ENCODE results near the gene ZDHHC6.
A peak's percentile ranks its signal among the peaks of the same experiment; 100 is the strongest.
"Not testable (repeated sequence)": the region's sequence is repeated elsewhere in the genome, so short reads cannot be mapped to it uniquely, and the experiment has no call there.

Gene ZDHHC6

DNA sequence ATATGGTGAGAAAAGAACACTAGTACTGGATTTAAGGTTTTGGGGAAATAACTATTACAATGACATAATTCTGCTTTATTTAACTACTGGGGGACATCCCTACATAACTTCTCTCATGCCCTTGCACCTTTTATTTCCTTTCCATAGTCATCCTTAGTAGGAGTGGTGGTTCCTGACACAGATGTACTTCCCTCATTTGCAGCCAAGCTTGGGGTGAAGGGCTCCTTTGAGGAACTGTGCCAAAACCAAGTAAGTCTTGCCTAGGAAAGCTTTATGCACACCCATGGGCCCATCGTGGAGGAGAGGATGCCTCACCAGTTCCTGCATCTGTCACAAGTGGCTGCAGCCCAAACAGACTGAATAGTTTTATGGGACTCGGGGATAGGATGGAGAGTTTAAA lies 20.6 kb downstream of the ZDHHC6 start:
- H3K4me3 Mint-ChIP-seq = no peak overlapping the region
- H3K9me3 Mint-ChIP-seq = no peaks in the 10 kb centered on the region
- H3K4me1 Mint-ChIP-seq (ENCODE audit: low read depth) = no peaks in the 10 kb centered on the region
- H3K27me3 Mint-ChIP-seq = no peaks in the 10 kb centered on the region
- no peak for DNase-seq
- peaks cover 90% of the 10 kb centered on the region for H3K36me3 Mint-ChIP-seq (ENCODE audit: low read depth)
- peak overlapping the region; percentile 72 for H3K27ac Mint-ChIP-seq

DNA sequence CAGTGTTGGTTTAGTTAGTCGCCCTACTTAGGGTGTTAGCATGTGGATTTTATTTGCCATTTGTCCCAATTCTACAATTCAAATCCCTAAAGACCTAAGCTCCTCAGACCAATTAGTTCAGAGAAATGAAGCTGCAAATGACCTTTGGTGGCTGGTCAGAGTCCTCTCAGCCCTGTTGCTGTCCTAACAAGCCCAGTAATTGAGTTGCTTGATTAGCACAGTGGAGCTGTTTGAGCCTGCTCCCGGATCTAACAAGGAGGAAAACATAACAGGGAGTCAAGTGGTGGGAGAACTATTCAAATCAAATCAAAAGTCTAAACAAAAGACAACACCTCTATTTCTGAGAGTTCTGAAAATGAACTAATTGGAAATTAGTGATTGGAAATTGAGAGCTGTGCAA lies 22.1 kb downstream of the ZDHHC6 start:
- no peak for DNase-seq
- no peaks in the 10 kb centered on the region for H3K27me3 Mint-ChIP-seq
- no peaks in the 10 kb centered on the region for H3K4me1 Mint-ChIP-seq (ENCODE audit: low read depth)
- H3K36me3 Mint-ChIP-seq (ENCODE audit: low read depth) = peaks cover 91% of the 10 kb centered on the region
- H3K27ac Mint-ChIP-seq = no peak overlapping the region
- no peak overlapping the region for H3K4me3 Mint-ChIP-seq
- H3K9me3 Mint-ChIP-seq = no peaks in the 10 kb centered on the region

DNA sequence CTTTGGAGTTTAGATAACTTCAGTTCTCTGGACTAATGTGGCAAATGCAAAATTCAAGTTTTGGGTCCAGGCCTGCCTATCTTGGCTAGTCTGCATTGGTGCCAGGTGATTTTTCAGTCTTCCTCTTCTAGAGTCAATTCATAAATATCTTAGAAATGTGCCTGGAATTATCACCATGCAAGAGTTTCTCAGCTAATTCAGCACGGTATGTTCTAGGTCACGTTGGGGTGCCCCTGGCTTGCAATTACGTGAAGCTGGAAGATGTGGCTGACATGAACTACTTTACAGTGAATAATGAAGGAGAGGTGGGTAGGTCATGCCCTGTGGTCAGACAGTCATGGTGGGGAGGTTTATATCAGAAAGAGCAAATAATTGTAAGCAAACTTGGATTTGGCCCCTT lies 25.0 kb downstream of the ZDHHC6 start:
- Mint-ChIP-seq H3K27me3 (no peaks in the 10 kb centered on the region), H3K36me3 (ENCODE audit: low read depth) (peaks cover 89% of the 10 kb centered on the region), H3K4me3 (no peak overlapping the region), H3K4me1 (ENCODE audit: low read depth) (no peaks in the 10 kb centered on the region), H3K9me3 (no peaks in the 10 kb centered on the region), H3K27ac (peak overlapping the region; percentile 13)
- no peak for DNase-seq

DNA sequence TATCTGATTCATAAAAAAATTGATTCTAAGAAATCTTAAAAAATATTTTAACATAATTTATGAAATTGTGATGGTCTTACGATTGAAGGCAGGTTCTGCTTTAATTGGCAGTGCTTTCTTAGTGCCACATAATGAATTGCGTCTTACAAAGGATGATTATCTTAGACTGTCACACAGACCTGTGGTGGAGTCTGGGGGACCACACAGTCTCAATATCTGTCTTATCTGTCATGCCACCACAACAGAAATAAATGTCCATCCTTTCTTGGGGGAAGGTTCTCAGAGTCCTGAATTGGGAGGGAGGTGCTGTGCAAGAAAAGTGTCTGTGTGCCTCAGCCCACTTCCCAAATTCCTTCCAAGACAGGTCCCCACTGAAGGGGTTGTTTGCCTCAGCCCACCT lies 34.0 kb downstream of the ZDHHC6 start:
- Mint-ChIP-seq H3K9me3 (no peaks in the 10 kb centered on the region), H3K4me3 (no peak overlapping the region), H3K4me1 (ENCODE audit: low read depth) (no peaks in the 10 kb centered on the region), H3K36me3 (ENCODE audit: low read depth) (peaks cover 89% of the 10 kb centered on the region), H3K27me3 (no peaks in the 10 kb centered on the region), H3K27ac (no peak overlapping the region)
- DNase-seq = no peak

DNA sequence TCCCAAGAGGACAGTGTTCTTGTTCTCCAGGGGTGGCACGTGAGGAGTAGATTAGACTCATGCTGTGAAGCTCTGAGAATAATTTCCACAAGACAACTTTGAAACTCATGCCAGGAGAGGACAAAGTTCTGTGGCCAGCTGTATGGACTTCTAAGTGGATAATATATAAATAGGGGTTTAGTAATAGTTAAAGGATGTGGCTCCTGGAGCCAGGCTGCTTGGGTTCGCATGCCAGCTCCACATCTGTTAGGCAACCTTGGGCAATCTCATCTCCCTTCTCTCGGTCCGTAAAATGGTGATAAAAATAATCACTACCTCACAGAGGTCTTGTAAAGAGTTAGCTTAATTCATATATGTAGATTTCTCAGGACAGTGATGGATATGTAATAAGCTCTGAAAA lies 37.0 kb downstream of the ZDHHC6 start:
- Mint-ChIP-seq H3K27me3 (no peaks in the 10 kb centered on the region), H3K9me3 (no peaks in the 10 kb centered on the region), H3K27ac (no peak overlapping the region), H3K4me3 (no peak overlapping the region), H3K4me1 (ENCODE audit: low read depth) (peaks cover 5% of the 10 kb centered on the region), H3K36me3 (ENCODE audit: low read depth) (peaks cover 89% of the 10 kb centered on the region)
- no peak for DNase-seq

DNA sequence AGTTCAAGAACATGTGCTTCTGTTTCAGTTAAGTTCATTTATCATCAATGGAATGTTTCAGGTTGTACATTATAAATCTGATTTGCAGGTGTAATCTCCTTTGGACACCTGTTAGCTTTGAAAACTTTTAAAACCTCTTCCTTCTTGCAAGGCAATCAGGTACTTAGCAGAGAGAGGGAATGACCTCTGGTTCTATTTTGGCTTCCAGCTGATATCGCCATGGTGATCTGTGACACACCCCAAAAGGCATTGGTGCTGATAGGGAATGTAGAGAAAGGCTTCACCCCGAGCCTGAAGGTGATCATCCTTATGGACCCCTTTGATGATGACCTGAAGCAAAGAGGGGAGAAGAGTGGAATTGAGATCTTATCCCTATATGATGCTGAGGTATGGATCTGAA lies 37.4 kb downstream of the ZDHHC6 start:
- Mint-ChIP-seq H3K27ac (no peak overlapping the region), H3K4me1 (ENCODE audit: low read depth) (peaks cover 5% of the 10 kb centered on the region), H3K9me3 (no peaks in the 10 kb centered on the region), H3K4me3 (no peak overlapping the region), H3K27me3 (no peaks in the 10 kb centered on the region), H3K36me3 (ENCODE audit: low read depth) (peaks cover 90% of the 10 kb centered on the region)
- DNase-seq = no peak

DNA sequence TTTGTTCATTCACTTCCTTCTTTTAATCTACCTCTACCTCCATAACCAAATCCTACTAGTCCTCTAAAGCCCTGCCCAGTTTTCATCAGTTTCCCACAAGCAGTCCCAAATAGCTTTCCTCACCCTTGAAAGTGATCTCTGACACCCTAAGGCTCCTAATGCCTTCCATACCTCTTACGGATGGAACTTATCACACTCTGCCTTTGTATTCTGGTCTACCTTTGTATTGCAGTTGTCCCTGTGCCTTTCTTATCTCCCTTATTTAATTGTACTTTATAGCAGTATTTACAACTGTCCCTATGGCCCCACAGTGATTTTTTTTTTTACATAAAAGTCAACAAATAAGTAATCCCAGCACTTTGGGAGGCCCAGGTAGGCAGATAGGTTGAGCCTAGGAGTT lies 39.0 kb downstream of the ZDHHC6 start:
- H3K27ac Mint-ChIP-seq = peak overlapping the region; percentile 51
- H3K4me1 Mint-ChIP-seq (ENCODE audit: low read depth) = peaks cover 5% of the 10 kb centered on the region
- peaks cover 93% of the 10 kb centered on the region for H3K36me3 Mint-ChIP-seq (ENCODE audit: low read depth)
- DNase-seq = no peak
- no peaks in the 10 kb centered on the region for H3K9me3 Mint-ChIP-seq
- no peaks in the 10 kb centered on the region for H3K27me3 Mint-ChIP-seq
- H3K4me3 Mint-ChIP-seq = no peak overlapping the region

DNA sequence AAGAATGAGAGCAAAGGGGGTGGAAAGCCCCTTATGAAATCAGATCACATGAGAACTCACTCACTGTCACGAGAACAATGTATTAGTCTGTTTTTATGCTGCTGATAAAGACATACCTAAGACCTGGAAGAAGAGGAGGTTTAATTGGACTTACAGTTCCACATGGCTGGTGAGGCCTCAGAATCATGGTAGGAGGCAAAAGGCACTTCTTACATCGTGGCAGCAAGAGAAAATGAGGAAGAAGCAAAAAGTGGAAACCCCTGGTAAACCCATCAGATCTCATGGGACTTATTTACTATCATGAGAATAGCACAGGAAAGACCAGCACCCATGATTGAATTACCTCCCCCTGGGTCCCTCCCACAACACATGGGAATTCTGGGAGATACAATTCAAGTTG lies 39.9 kb downstream of the ZDHHC6 start:
- Mint-ChIP-seq H3K27ac (peak overlapping the region; percentile 5), H3K36me3 (ENCODE audit: low read depth) (peaks cover 92% of the 10 kb centered on the region)
- DNase-seq; H3K4me3 Mint-ChIP-seq; H3K4me1 Mint-ChIP-seq (ENCODE audit: low read depth); H3K9me3 Mint-ChIP-seq; H3K27me3 Mint-ChIP-seq: not testable (repeated sequence)

DNA sequence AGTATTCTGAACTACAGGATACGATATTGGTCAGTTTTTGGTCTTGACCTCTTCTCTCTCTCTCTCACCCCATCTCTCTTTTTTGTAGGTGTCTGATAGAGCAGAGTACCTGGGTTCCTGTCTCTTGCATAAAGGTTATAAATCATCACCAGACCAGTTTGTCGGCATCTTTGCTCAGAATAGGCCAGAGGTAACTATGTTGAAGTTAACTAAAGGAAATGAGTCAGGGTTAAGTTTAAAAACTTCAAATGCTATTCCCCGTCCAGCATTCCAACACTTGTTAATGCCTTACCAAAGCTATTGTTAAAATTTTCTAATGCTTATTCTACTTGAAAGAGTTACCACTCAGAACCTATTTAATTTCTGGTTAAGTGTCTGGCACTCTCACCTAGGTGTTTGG lies 42.1 kb downstream of the ZDHHC6 start:
- Mint-ChIP-seq H3K27ac (peak overlapping the region; percentile 41), H3K4me1 (ENCODE audit: low read depth) (peaks cover 5% of the 10 kb centered on the region), H3K27me3 (no peaks in the 10 kb centered on the region), H3K4me3 (no peak overlapping the region), H3K36me3 (ENCODE audit: low read depth) (peaks cover 90% of the 10 kb centered on the region), H3K9me3 (no peaks in the 10 kb centered on the region)
- DNase-seq = no peak

DNA sequence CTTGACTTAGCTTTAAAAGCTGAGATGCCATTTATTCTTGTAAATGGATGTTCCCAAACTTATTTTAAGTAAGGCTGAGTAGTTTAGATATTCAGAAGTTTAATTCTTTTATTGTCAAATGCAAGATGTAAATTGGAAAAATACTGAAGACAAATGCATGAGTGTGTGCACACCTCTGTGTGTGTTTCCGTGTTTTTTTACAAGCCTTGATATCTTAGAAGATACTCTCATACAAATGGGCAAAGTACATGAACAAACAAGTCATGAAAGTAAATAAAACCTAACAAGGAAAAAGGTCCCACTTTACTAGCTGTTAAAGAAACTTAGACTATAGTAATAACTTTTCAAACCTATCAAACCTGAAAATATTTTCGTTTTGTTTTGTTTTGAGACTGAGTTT lies 43.8 kb downstream of the ZDHHC6 start:
- H3K9me3 Mint-ChIP-seq = no peaks in the 10 kb centered on the region
- no peak overlapping the region for H3K27ac Mint-ChIP-seq
- H3K36me3 Mint-ChIP-seq (ENCODE audit: low read depth) = peaks cover 86% of the 10 kb centered on the region
- no peak overlapping the region for H3K4me3 Mint-ChIP-seq
- DNase-seq = no peak
- H3K27me3 Mint-ChIP-seq = no peaks in the 10 kb centered on the region
- H3K4me1 Mint-ChIP-seq (ENCODE audit: low read depth) = peaks cover 5% of the 10 kb centered on the region

DNA sequence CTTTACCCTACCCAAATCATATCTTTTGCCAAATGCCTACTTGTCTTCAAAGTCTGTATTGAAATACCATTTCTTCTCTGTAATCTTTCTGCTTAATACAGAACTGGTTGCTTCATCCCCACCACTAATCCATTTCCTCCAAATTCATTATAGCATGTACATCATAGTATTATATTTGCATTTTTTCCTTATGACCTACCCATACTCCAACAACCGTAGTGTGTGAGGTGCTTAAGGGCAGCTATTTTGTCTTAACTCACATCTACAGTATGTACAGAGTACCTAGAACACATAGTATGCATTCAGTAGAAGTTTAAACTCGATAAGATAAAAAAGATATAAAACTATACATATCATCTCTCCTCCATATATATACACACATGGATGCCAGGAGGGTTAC lies 49.1 kb downstream of the ZDHHC6 start:
- peaks cover 9% of the 10 kb centered on the region for H3K4me1 Mint-ChIP-seq (ENCODE audit: low read depth)
- H3K4me3 Mint-ChIP-seq = no peak overlapping the region
- DNase-seq = no peak
- no peak overlapping the region for H3K27ac Mint-ChIP-seq
- peaks cover 45% of the 10 kb centered on the region for H3K36me3 Mint-ChIP-seq (ENCODE audit: low read depth)
- H3K27me3 Mint-ChIP-seq = no peaks in the 10 kb centered on the region
- no peaks in the 10 kb centered on the region for H3K9me3 Mint-ChIP-seq

DNA sequence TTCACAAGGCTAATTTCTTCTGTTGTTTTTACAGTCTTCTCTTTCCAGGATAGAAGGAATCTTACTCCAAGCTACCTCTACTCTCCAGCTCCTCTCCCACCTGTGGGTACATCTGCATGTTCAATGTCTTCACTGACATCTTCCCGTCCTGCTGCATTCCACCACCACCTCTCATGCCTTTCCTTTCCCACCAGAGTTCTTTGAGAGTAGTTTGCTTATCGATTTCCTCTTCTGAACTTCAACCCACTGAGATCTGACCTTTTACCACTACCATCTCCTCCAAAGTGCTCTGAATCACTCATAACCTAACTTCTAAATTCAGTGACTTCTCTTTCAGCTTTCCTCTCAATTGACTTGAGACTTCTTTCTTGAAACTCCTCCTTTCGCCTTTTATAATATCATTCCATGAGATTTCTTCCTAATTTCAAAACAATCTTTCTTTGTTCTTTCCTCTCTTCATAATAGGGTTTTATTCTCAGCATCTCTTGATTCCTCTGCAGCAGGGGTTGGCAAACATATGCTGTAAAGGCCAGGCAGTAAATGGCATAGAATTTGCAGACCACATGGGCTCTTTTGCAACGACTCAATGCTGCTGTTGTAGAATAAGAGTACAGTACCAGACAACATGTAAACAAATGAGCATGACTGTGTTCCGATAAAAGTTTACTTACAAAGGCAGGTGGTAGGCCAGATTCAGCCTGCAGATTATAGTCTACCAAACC lies 50.7 kb downstream of the ZDHHC6 start:
- Mint-ChIP-seq H3K4me1 (ENCODE audit: low read depth) (peaks cover 14% of the 10 kb centered on the region), H3K27me3 (no peaks in the 10 kb centered on the region), H3K9me3 (no peaks in the 10 kb centered on the region), H3K27ac (no peak overlapping the region), H3K4me3 (no peak overlapping the region), H3K36me3 (ENCODE audit: low read depth) (peaks cover 32% of the 10 kb centered on the region)
- DNase-seq = no peak

DNA sequence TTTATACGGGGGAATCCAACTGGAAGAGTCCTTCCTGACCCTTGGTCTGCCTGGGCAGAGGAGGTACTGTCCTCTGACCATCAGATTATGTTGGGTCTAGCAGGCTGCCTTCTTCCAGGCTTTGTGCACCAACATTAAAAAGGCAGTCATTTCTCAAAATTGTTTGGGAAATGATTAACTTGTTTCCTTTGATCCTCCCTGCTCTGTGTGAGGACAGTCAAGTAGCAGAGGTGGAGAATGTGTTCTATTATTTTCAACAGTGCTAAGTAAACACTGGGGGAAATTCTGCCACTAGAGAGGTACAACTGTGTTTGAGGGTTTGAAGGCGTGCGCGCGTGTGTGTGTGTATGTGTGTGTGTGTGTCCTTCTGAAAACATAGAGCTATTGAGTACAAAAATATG lies 52.2 kb downstream of the ZDHHC6 start:
- Mint-ChIP-seq H3K4me1 (ENCODE audit: low read depth) (peaks cover 24% of the 10 kb centered on the region), H3K27me3 (no peaks in the 10 kb centered on the region), H3K4me3 (no peak overlapping the region), H3K36me3 (ENCODE audit: low read depth) (peaks cover 24% of the 10 kb centered on the region), H3K9me3 (no peaks in the 10 kb centered on the region), H3K27ac (peak overlapping the region; percentile 42)
- DNase-seq = no peak

DNA sequence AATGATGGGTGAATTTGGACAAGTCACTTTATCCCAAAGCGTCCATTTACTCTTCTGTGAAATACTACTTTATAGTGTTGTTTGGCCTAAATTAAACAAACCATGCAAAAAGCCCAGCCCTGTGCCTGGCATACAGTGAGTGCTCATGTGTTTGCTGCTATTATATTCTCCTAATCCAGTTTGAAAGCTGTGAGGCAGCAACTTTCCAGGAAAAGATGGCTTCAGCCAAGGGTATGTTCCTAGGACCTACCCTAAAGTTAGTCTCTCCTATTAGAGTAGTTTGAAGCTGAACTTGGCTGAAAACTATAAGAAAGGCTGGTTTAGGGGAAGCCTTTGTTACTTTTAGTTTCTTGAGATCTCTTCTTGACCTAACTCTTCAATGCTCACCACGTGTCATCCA lies 52.9 kb downstream of the ZDHHC6 start:
- Mint-ChIP-seq H3K27me3 (no peaks in the 10 kb centered on the region), H3K27ac (peak overlapping the region; percentile 42), H3K4me3 (no peak overlapping the region), H3K4me1 (ENCODE audit: low read depth) (peaks cover 30% of the 10 kb centered on the region), H3K36me3 (ENCODE audit: low read depth) (peaks cover 17% of the 10 kb centered on the region), H3K9me3 (no peaks in the 10 kb centered on the region)
- DNase-seq = no peak

DNA sequence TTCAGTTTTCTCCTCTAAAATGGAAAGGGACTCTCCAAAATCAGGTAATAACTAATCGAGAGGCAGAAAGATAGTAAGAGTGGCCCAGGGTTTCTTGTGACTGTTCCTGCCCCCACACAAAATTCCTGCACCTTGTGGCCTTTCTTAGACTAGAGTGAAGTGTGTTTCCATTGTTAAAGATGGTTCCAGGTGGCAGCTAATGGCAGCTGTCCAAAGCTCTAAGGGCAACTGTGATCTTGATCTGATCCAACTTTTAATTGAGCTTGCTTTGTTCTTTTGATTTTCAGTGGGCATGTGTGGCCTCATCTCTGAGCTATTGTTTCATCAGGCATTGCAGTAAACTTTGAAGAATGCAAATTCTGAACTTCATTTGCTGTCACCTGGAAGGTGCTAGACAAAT lies 53.4 kb downstream of the ZDHHC6 start:
- DNase-seq = no peak
- H3K4me3 Mint-ChIP-seq = no peak overlapping the region
- H3K27ac Mint-ChIP-seq = no peak overlapping the region
- peaks cover 35% of the 10 kb centered on the region for H3K4me1 Mint-ChIP-seq (ENCODE audit: low read depth)
- H3K9me3 Mint-ChIP-seq = no peaks in the 10 kb centered on the region
- H3K27me3 Mint-ChIP-seq = no peaks in the 10 kb centered on the region
- peaks cover 14% of the 10 kb centered on the region for H3K36me3 Mint-ChIP-seq (ENCODE audit: low read depth)
